OCI-LY1 (cell line): ENCODE results near the gene EVL.

Experiments used
- H2AFZ ChIP-seq: fragments of 200-600 bp; sonication (generic), shearing (Covaris generic); 2 replicates; pipeline ENCODE4 v1.6.0; 2014; ENCODE audit warnings: antibody characterized with exemption, mild to moderate bottlenecking, low read length
- H3F3A ChIP-seq: fragments of 200-600 bp; sonication (generic), shearing (Covaris generic); 2 replicates; pipeline ENCODE4 v1.6.0; 2014; ENCODE audit warnings: mild to moderate bottlenecking, antibody characterized with exemption, low read length, moderate library complexity; ENCODE audit not compliant: insufficient read depth
- H3K27ac ChIP-seq: fragments of 200-600 bp; sonication (generic); 2 replicates; pipeline ENCODE4 v1.5.1; 2014; ENCODE audit warnings: low read length, mixed run types, mild to moderate bottlenecking, low read depth; ENCODE audit not compliant: poor library complexity, severe bottlenecking
- H3K27me3 ChIP-seq: fragments of 200-600 bp; sonication (generic); 2 replicates; pipeline ENCODE4 v1.6.0; 2014; ENCODE audit warnings: antibody characterized with exemption, mild to moderate bottlenecking, low read length, moderate library complexity; ENCODE audit not compliant: insufficient read depth
- H3K36me3 ChIP-seq: fragments of 200-600 bp; sonication (generic); 2 replicates; pipeline ENCODE4 v1.6.1; 2014; ENCODE audit warnings: mild to moderate bottlenecking, antibody characterized with exemption, low read length, moderate library complexity, mixed read lengths; ENCODE audit not compliant: insufficient read depth
- H3K4me1 ChIP-seq: fragments of 200-600 bp; sonication (generic); 2 replicates; pipeline ENCODE4 v1.5.1; 2014; ENCODE audit warnings: mild to moderate bottlenecking, low read length, moderate library complexity; ENCODE audit not compliant: insufficient read depth, severe bottlenecking
- H3K4me2 ChIP-seq: fragments of 200-600 bp; sonication (generic), shearing (Covaris generic); 2 replicates; pipeline ENCODE4 v1.6.1; 2014; ENCODE audit warnings: low read length
- H3K4me3 ChIP-seq: fragments of 200-600 bp; sonication (generic); 2 replicates; pipeline ENCODE4 v1.5.1; 2014; ENCODE audit warnings: low read length, low read depth, mild to moderate bottlenecking, mixed read lengths; ENCODE audit not compliant: poor library complexity, severe bottlenecking
- H3K79me2 ChIP-seq: fragments of 200-600 bp; shearing (Covaris generic); 2 replicates; pipeline ENCODE4 v1.6.1; 2016; ENCODE audit warnings: mixed run types, low read length, mixed read lengths; ENCODE audit not compliant: insufficient read depth
- H3K9ac ChIP-seq: fragments of 200-600 bp; sonication (generic), shearing (Covaris generic); 2 replicates; pipeline ENCODE4 v1.6.1; 2014; ENCODE audit warnings: mild to moderate bottlenecking, low read length, mixed read lengths
- H3K9me2 ChIP-seq: fragments of 200-600 bp; sonication (generic), shearing (Covaris generic); 2 replicates; pipeline ENCODE4 v1.6.1; 2014; ENCODE audit warnings: low read depth, mild to moderate bottlenecking, low read length, mixed read lengths
- H3K9me3 ChIP-seq: fragments of 200-600 bp; shearing (Covaris generic); 2 replicates; pipeline ENCODE4 v1.6.1; 2014; ENCODE audit warnings: low read length, mixed read lengths
- H4K20me1 ChIP-seq: fragments of 200-600 bp; sonication (generic), shearing (Covaris generic); 2 replicates; pipeline ENCODE4 v1.6.0; 2016; ENCODE audit warnings: mild to moderate bottlenecking, low read length; ENCODE audit not compliant: insufficient read depth
- CTCF ChIP-seq: fragments of 200-600 bp; sonication (generic), shearing (Covaris generic); IDR thresholded peaks from 2 replicates; pipeline ENCODE4 v1.5.1; 2017; ENCODE audit warnings: mild to moderate bottlenecking, antibody characterized with exemption, low read length, moderate library complexity, mixed read lengths
- EZH2 ChIP-seq: fragments of 200-600 bp; sonication (generic), shearing (Covaris generic); IDR thresholded peaks from 2 replicates; pipeline ENCODE4 v1.8.0; 2017; ENCODE audit warnings: borderline replicate concordance, mixed run types, mild to moderate bottlenecking, antibody characterized with exemption, low read length, moderate library complexity, mixed read lengths

EVL gene

DNA sequence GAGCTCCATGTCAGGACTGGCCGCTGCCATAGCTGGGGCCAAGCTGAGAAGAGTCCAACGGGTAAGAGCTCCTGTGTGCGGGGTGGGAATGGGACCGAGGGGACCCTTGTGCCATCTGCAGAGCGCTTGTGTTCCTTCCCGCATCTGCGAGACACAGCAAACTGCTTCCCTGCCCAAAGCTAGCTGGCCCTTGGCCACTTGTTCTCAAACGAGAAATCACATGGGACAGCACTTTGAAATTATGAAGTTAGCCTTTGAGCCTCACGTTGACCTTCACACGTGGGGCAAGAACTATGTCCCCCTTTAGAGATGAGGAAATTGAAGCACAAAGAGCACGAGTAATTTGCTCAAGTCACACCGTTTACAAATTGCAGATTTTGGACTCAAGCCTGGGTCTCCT, 63.5 kb downstream of the EVL start:
- Histone ChIP-seq H3K4me2 (no peak overlapping the region), H3K9ac (no peak overlapping the region), H3K4me1 (no peaks in the 10 kb centered on the region), H2AFZ (no peak overlapping the region), H3K79me2 (no peaks in the 10 kb centered on the region), H4K20me1 (no peaks in the 10 kb centered on the region), H3F3A (no peaks in the 10 kb centered on the region), H3K4me3 (no peak overlapping the region), H3K9me3 (no peaks in the 10 kb centered on the region), H3K27me3 (no peaks in the 10 kb centered on the region), H3K9me2 (no peaks in the 10 kb centered on the region), H3K27ac (no peak overlapping the region), H3K36me3 (peaks cover 4% of the 10 kb centered on the region; the same call in 1 of the 2 replicates)
- TF ChIP-seq CTCF (no peak), EZH2 (no peak)

DNA sequence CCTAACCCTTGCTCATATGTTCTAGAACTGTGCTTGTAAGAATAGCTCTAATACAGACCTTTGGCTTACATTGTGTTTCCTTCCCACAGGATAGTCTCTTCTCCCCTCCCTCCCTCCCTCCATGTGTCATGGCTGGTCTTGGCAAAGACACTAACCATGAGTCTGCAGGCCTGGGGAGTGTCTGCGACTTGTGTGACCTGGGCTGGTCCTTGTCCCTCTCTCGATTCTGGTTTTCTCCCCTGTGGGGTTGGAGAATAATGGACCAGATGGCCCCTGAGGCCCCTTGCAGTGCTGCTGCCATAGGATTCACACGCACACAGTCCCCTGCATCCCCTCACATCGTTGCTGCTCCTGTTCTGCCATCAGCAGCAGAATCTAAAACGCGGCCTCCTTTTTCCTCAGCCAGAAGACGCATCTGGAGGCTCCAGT, 64.0 kb downstream of the EVL start:
- H3K36me3 ChIP-seq, result peaks cover 4% of the 10 kb centered on the region; the same call in 1 of the 2 replicates
- H4K20me1 ChIP-seq, result no peaks in the 10 kb centered on the region
- no peak overlapping the region for H3K4me2 ChIP-seq
- no peak overlapping the region for H3K9ac ChIP-seq
- H3K79me2 ChIP-seq, result no peaks in the 10 kb centered on the region
- H3K27me3 ChIP-seq, result no peaks in the 10 kb centered on the region
- H2AFZ ChIP-seq, result no peak overlapping the region
- no peaks in the 10 kb centered on the region for H3F3A ChIP-seq
- TF ChIP-seq CTCF (no peak), EZH2 (no peak)
- no peaks in the 10 kb centered on the region for H3K9me3 ChIP-seq
- no peaks in the 10 kb centered on the region for H3K9me2 ChIP-seq
- H3K27ac ChIP-seq, result no peak overlapping the region
- H3K4me3 ChIP-seq, result no peak overlapping the region
- no peaks in the 10 kb centered on the region for H3K4me1 ChIP-seq

GRCh38 chr14:100130521-100130920, 65.3 kb downstream of the EVL start:
- Histone ChIP-seq H3K79me2 (no peaks in the 10 kb centered on the region), H3K36me3 (no peaks in the 10 kb centered on the region), H2AFZ (no peak overlapping the region), H4K20me1 (no peaks in the 10 kb centered on the region), H3F3A (no peaks in the 10 kb centered on the region), H3K9ac (no peak overlapping the region), H3K9me2 (no peaks in the 10 kb centered on the region), H3K4me1 (no peaks in the 10 kb centered on the region), H3K9me3 (no peaks in the 10 kb centered on the region), H3K27me3 (no peaks in the 10 kb centered on the region), H3K4me3 (no peak overlapping the region), H3K27ac (no peak overlapping the region), H3K4me2 (no peak overlapping the region)
- TF ChIP-seq CTCF (no peak), EZH2 (no peak)
